Ishikawa (cell line): ENCODE data around the gene NIPAL4.
A peak's percentile ranks its signal among the peaks of the same experiment; 100 is the strongest.

Experiments used
- CEBPB ChIP-seq: IDR thresholded peaks from 2 replicates; pipeline ENCODE4 v1.6.1; 2012
- CREB1 ChIP-seq: IDR thresholded peaks from 2 replicates; pipeline ENCODE4 v1.6.1; 2012; ENCODE audit warnings: low read depth
- EGR1 ChIP-seq: IDR thresholded peaks from 2 replicates; pipeline ENCODE4 v1.6.1; 2012
- EP300 ChIP-seq: IDR thresholded peaks from 2 replicates; pipeline ENCODE4 v1.6.1; 2012; ENCODE audit warnings: borderline replicate concordance
- FOXM1 ChIP-seq: IDR thresholded peaks from 2 replicates; pipeline ENCODE4 v1.6.1; 2012; ENCODE audit warnings: low read depth, borderline replicate concordance
- MAX ChIP-seq: IDR thresholded peaks from 2 replicates; pipeline ENCODE4 v1.6.1; 2012
- NFIC ChIP-seq: IDR thresholded peaks from 2 replicates; pipeline ENCODE4 v1.6.1; 2012
- RAD21 ChIP-seq: IDR thresholded peaks from 2 replicates; pipeline ENCODE4 v1.6.1; 2012; ENCODE audit warnings: low read depth
- REST ChIP-seq: IDR thresholded peaks from 2 replicates; pipeline ENCODE4 v1.6.1; 2012; ENCODE audit warnings: low read depth, mild to moderate bottlenecking
- TAF1 ChIP-seq: IDR thresholded peaks from 2 replicates; pipeline ENCODE4 v1.6.1; 2012; ENCODE audit warnings: low read depth, mild to moderate bottlenecking
- TCF12 ChIP-seq: IDR thresholded peaks from 2 replicates; pipeline ENCODE4 v1.6.1; 2012; ENCODE audit warnings: low read depth
- TEAD4 ChIP-seq: IDR thresholded peaks from 2 replicates; pipeline ENCODE4 v1.6.1; 2012
- USF1 ChIP-seq: IDR thresholded peaks from 2 replicates; pipeline ENCODE4 v1.6.1; 2012
- YY1 ChIP-seq: IDR thresholded peaks from 2 replicates; pipeline ENCODE4 v1.6.1; 2012; ENCODE audit warnings: low read depth
- ZBTB7A ChIP-seq: IDR thresholded peaks from 2 replicates; pipeline ENCODE4 v1.6.1; 2012; ENCODE audit warnings: low read depth

NIPAL4 gene

GRCh38 chr5:157459715-157460599 lies at the start of gene NIPAL4:
TSS of gene NIPAL4 (plus strand) at chr5:157460213. CDS start at chr5:157460321, 108 bp downstream.
- TF ChIP-seq RAD21 (no peak), TCF12 (no peak), TAF1 (no peak), USF1 (no peak), REST (no peak), CEBPB (no peak), NFIC (no peak), EP300 (no peak), FOXM1 (no peak)

- no peak for TF ChIP-seq TAF1
These were observed 44.2 kb upstream of the NIPAL4 start for GRCh38 chr5:157415838-157416237.

- TF ChIP-seq EP300 (no peak), RAD21 (peak; percentile 65)
These were observed 28.3 kb upstream of the NIPAL4 start for GRCh38 chr5:157431544-157432200.

- no peak for TF ChIP-seq USF1
- no peak for TF ChIP-seq CREB1
- no peak for TF ChIP-seq EP300
- no peak for TF ChIP-seq YY1
- TF ChIP-seq TCF12 = no peak
- no peak for TF ChIP-seq EGR1
- no peak for TF ChIP-seq FOXM1
- no peak for TF ChIP-seq MAX
These were observed 25.9 kb upstream of the NIPAL4 start for GRCh38 chr5:157434096-157434495.

GRCh38 chr5:157443041-157443549 lies 16.9 kb upstream of the NIPAL4 start:
- TF ChIP-seq EP300 = no peak
- TF ChIP-seq TCF12 = no peak
- TF ChIP-seq CREB1 = no peak
- TF ChIP-seq EGR1 = no peak
- no peak for TF ChIP-seq ZBTB7A
- no peak for TF ChIP-seq MAX
- TF ChIP-seq FOXM1 = no peak
- no peak for TF ChIP-seq TEAD4
- TF ChIP-seq TAF1 = no peak
- TF ChIP-seq RAD21 = no peak
- TF ChIP-seq REST = no peak
- no peak for TF ChIP-seq USF1
- TF ChIP-seq CEBPB = no peak
- no peak for TF ChIP-seq YY1
- no peak for TF ChIP-seq NFIC
